ENCODE data around the gene CALR. TPM values are rescaled to one million over a fixed set of nuclear protein-coding genes. Genes with fewer than 3 reads are reported as not detected.

Gene CALR
- total RNA-seq, 4 donors from 2014 or later: 166 to 616 (median 392) TPM

- H3K36me3 ChIP-seq: no peaks in the 10 kb centered on the region
- no peak overlapping the region for H3K4me3 ChIP-seq
- no peaks in the 10 kb centered on the region for H3K9me3 ChIP-seq
- intact Hi-C loops (cut with DNase I; ENCODE audit: low total_unique reads): no loop called here
- H3K4me1 ChIP-seq: peaks cover 5 to 12% of the 10 kb centered on the region in 2 donors
- H3K27ac ChIP-seq: no peak overlapping the region
- no peak for DNase-seq
- TF ChIP-seq CTCF (IDR thresholded peaks at IDR 0.05): no peak
- TF ChIP-seq POLR2A (IDR thresholded peaks at IDR 0.05): no peak
- no peaks in the 10 kb centered on the region for H3K27me3 ChIP-seq
Observed at GRCh38 chr19:12935071-12935470, 3.3 kb upstream of the CALR start.

- Histone ChIP-seq H3K4me3 (no peak overlapping the region), H3K27ac (no peak overlapping the region), H3K27me3 (no peaks in the 10 kb centered on the region), H3K4me1 (peaks cover 7 to 22% of the 10 kb centered on the region in 2 donors), H3K9me3 (no peaks in the 10 kb centered on the region), H3K36me3 (no peaks in the 10 kb centered on the region)
- intact Hi-C loops (cut with DNase I; ENCODE audit: low total_unique reads): no loop called here
- TF ChIP-seq POLR2A (IDR thresholded peaks at IDR 0.05) (no peak), CTCF (IDR thresholded peaks at IDR 0.05) (no peak)
- no peak for DNase-seq
Observed at GRCh38 chr19:12936582-12936981, 1.8 kb upstream of the CALR start.

- H3K4me1 ChIP-seq: peaks cover 7 to 22% of the 10 kb centered on the region in 2 donors
- peak overlapping the region; percentile 40 to 100 for H3K4me3 ChIP-seq
- H3K36me3 ChIP-seq: no peaks in the 10 kb centered on the region
- intact Hi-C loops (cut with DNase I; ENCODE audit: low total_unique reads): no loop called here
- no peaks in the 10 kb centered on the region for H3K9me3 ChIP-seq
- no peak for DNase-seq
- TF ChIP-seq POLR2A (IDR thresholded peaks at IDR 0.05) (no peak), CTCF (IDR thresholded peaks at IDR 0.05) (no peak)
- H3K27ac ChIP-seq: peak overlapping the region in 1 of 2 donors; percentile 71
- no peaks in the 10 kb centered on the region for H3K27me3 ChIP-seq
Observed at GRCh38 chr19:12937093-12937926, 1.1 kb upstream of the CALR start.

- Histone ChIP-seq H3K4me3 (peak overlapping the region; percentile 89 to 100), H3K4me1 (peaks cover 7 to 18% of the 10 kb centered on the region in 2 donors), H3K36me3 (no peaks in the 10 kb centered on the region), H3K9me3 (no peaks in the 10 kb centered on the region), H3K27me3 (no peaks in the 10 kb centered on the region), H3K27ac (peak overlapping the region; percentile 90 to 94)
- no peak for TF ChIP-seq POLR2A (IDR thresholded peaks at IDR 0.05)
- peak in 1 of 4 experiments; percentile 6 for TF ChIP-seq CTCF (IDR thresholded peaks at IDR 0.05)
- intact Hi-C loops (cut with DNase I; ENCODE audit: low total_unique reads): no loop called here
- DNase-seq: peak in 1 of 2 donors; percentile 36
Observed at GRCh38 chr19:12938779-12939601, 581 bp downstream of the CALR start.
